AG08396 (cell line): ENCODE results near the gene PDGFA.
A peak's percentile ranks its signal among the peaks of the same experiment; 100 is the strongest.

Source experiments
- DNase-seq: peaks from one replicate; pipeline ENCODE4 v3.0.0; 2012; ENCODE audit warnings: low spot score, mixed read lengths

PDGFA gene

DNA sequence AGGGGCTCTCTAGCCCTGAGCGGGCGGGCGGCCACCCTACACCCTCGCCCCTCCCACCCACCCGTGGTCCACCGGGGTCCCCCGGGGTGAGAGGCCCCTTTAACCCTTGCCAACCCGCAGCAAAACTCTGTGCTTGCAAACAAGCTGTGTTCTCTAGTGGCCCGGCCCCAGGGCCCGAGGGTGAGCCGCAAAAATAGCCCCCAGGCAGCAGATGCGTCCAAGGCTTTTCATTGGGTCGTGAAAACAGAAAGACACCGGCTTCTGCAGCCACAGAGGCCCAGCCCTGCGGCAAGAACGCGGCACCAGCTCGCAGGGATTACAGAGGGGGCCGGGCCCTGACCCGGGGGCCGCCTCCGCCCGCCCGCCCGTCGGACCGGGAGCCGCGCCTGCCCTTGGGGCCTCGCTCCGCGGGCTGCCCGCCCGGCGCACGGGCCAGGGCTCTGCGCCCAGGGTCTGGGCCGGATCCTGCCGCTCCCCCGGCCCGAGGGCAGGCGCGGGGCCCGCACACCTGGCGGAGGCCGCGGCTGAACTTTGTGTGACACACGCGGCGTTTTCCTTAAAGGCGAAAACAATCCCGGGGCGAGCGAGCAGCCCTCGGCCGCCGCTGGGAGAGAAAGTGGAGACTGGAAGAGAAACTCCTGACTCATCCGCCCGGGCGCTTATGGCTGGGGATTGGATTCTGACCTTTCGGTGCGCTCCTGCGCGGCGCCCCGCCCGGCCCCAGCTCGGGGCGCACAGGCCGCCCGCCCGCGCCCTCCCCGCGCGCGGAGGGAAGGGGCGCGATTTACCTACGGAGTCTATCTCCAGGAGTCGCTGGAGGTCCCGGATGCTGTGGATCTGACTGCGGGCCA, 2.8 kb downstream of the PDGFA start:
- peak; percentile 88 for DNase-seq

GRCh38 chr7:516216-516605, 3.4 kb downstream of the PDGFA start:
- DNase-seq, result no peak

- DNase-seq, result no peak
Measured at GRCh38 chr7:515628-516027, 4.0 kb downstream of the PDGFA start.

- DNase-seq, result no peak
Measured at GRCh38 chr7:514651-515598, 4.7 kb downstream of the PDGFA start.

DNA sequence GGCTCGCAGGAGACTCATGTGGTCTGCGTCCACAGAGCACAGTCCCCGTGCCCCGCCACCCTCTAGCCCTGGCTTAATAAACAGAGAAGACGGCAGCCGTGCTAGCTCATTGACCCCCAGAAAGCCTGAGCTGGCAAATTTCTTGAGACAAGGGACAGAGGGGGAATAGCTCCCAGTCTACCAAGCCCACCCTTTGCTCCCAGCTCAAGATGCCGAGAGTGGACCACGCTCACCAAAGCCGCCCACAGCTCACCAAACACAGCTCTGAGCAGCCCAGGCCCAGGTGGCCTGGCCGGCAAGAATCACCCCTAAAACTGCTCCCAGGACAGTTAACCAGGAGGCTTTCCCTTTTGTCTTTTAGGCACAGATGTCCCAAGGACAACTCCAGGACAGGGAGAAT, 5.4 kb downstream of the PDGFA start:
- DNase-seq, result no peak

DNA sequence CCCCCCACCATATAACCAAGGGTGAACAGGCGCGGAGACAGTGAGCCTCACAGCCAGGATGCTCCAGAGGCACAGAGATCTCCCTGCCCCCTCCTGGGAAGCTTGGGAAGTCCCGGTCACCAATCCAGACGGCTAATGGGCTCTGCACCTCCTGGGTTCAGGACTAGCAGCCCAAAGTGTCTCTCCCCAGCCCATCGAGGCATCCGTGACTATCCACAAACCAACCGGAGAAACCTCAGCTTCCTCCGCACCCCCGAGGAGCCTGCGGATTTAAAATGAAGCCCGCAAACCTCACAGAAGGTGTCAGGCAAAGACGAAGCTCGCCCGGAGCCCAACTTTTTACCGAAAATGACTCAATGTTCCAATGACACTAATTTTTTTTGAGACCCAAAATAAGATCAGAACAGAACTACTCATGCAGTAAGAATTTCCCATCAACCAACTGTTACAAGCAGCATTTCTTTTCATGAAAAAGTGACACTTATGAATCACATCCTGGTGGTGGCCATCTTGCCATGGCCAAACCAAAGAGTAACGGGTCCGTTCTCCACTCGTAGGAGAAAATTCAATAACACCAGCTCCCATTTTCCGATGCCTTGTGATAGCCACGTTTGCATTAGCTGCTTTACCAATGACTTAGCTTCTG, 6.0 kb downstream of the PDGFA start:
- DNase-seq, result peak; percentile 74

DNA sequence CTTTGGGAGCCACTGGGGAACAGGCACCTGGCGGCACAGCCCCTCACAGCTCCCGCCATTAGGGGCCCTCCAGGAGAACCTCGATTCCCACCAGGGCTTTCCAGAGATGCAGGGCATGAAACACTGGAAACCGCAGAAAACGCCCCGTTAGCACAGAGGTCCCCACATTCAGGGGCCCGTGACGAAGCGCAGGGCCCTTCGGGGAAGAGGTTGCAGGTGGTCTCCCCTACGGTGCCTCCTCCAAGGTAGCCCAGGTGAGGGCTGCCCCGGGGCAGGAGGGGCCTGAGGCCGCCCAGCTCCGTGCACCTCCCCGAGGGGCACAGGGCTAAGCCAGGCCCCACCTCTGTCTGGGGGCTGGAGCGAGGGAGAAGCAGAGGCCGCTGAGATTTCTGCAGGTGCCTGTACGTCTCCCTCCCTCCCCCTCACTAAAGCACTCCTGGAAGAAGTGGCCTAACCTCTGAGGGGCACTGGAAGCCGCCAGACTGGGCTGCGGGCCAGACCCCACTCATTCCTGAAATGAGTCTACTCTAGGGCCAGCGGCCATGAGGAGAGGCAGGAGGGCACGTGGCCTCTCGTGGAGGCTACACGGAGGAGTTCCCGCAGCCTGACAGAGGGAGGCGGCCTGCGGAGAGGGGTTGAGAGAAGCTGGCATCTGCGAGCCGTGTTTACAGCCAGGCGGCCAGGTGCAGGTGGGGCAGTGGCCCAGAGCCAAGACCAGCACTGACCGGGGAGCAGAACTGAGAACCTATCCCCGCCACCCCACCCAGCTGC, 6.9 kb downstream of the PDGFA start:
- DNase-seq, result no peak

DNA sequence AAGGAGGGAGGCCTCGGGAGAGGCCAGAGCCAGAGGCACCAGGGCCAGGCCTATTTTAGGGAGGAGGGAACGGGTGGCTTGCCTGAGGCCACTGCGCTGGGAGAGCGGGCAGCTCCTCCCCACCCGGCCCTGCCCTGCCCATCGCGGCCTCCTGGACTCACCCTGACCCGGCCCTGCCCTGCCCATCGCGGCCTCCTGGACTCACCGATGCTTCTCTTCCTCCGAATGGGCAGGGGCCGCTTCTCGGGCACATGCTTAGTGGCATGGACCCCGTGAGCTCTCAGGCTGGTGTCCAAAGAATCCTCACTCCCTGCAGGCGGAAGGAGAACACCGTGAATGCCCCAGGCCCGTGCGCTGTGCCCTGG, 7.5 kb downstream of the PDGFA start:
- no peak for DNase-seq

DNA sequence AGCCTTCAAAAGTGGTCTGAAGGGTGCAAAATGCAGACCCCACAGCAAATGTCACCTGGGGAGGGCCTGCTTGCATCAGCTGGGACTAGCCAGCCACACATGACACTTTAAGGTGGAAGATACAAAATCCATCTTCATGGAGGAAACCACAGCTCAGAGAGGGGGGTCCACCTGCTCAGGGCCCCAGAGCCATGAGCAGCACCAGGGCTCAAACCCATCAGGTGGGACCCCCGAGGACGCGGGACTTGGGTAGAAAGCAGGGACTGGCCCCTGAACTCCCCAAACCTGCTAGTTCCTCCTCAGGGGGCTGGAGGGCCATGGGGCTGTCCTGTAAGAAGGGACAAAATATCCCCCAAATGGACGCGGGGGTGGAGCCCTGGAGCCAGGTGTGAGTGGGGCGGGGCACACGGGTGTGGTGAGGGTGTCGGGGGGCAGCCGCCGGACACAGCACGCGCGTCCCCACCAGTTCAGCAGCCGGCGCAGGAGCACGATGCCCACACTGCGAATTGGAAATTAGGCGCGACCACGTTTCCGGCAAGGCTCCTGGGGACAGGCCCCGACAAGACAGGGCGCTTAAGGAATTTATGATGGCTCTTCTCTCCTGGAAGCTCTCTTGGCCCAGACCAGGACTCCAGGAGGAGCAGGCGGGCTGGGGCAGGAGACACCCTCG, 8.0 kb downstream of the PDGFA start:
- no peak for DNase-seq

DNA sequence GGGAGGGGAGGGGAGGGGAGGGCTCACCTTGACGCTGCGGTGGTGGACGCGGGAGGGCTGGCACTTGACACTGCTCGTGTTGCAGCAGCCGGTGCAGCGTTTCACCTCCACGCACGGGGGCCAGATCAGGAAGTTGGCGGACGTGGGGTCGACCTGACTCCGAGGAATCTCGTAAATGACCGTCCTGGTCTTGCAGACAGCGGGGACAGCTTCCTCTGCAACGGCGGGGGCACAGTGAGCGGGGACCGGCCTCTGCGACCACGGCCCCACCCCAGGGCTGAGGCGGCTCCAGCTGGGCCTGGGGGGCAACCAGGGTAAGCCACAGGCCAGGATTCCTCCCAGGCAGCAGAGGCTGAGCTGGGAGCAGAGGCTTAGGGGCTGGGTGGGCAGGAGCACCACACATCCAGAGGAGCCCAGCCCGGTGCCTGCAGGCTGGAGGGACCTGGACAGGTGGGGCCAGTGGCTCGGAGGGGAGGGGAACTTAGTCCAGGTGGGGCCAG, 8.8 kb downstream of the PDGFA start:
- DNase-seq, result no peak

DNA sequence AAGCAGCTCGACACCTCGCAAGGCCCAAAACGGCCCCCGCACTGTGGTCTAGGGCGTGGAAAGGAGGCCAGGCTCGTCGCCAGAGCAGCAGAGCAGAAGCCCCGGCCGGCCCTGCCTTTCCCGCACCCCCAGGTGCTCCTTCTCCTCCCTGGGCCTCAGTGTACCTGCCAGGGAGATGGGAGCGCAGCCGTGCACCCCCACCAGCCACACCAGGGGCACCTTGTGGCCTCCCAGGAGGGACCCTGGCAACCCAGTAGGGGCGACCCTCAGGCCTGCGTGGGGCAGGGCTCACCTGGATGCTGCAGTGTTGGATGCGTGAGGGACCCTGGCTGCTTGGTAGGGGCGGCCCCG, 9.5 kb downstream of the PDGFA start:
- DNase-seq, result no peak

GRCh38 chr7:509426-510130, 10.1 kb downstream of the PDGFA start:
- DNase-seq, result no peak

DNA sequence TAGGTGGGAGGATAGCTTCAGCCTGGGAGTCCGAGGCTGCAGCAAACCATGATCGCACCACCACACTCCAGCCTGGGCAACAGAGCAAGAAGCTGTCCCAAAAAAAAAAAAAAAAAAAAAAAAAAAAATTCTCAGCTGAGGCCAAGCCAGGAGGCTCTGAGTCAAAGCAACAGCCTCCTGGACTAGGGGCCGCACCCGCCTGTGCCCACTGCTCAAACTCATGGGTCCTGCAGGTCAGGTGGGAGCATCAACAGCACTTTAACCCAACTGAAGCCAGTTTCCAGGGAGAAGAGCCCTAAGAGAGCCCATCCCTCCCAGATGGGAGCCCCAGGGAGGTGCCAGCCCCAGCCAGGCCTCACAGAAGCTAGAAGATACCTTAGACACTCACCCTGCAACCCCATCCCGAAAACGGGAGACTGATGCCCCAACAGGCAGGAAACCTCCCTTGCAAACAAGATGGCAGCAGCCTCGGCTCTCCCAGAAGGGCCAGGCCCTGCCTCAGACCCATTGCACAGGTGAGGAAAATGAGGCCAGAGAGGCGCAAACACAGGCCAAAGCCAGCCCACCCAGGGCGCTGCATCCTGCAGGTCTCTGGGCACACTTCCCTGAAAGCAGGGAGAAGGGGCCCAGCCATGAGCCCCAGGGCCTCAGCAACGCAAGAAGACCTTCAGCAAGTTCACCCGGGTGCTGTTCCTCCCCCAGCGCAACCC, 11.0 kb downstream of the PDGFA start:
- no peak for DNase-seq

- no peak for DNase-seq
Measured at GRCh38 chr7:507623-508300, 11.9 kb downstream of the PDGFA start.

GRCh38 chr7:506921-507622, 12.6 kb downstream of the PDGFA start:
- no peak for DNase-seq

DNA sequence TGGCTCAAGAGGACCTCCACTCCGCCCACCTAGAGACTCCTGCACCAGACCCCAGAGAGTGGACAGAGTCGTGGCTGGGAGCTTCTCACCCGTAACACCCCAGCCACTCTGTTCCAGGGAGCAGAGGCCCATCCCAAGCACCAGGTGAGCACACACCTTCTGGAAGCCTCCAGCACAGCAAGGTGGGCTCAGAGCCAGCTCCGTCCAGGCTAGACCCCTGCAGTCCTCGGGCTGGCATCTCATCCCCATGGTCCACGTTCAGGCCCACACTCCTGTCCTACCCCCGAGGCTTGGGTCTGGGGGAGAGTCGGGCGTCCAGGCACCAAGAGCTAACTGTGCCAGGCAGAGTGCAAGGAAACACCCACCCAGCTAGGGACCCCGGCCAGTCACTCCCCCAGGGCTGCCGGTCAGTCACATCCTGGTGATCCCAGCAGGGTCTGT, 13.2 kb downstream of the PDGFA start:
- no peak for DNase-seq

- no peak for DNase-seq
Measured at GRCh38 chr7:505171-505570, 14.5 kb downstream of the PDGFA start.
